Measurements from ENCODE around the gene HAGHL.
A peak's percentile ranks its signal among the peaks of the same experiment; 100 is the strongest.

Gene HAGHL

DNA sequence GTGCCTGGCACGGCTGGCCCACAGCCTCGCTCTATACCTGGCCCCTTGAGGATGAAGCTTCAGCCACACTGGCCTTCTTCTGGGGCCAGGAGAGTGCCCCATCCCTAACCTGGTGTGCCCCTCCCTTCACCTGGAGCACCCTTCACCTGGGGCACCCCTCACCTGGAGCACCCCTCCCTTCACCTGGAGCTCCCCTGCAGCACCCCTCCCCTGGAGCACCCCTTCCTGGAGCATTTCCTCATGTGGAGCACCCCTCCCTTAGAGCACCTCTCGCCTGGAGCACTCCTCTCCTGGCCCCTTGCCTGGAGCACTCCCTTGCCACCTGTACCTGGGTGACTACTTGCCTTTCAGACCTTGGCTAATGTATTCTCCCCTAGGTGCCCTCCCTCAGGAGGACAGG is 18.9 kb upstream of the HAGHL start:
- DNase-seq (ENCODE audit: low read depth) = no peak

- DNase-seq (ENCODE audit: low read depth) = no peak
Observed at GRCh38 chr16:708959-709358, 17.9 kb upstream of the HAGHL start.

GRCh38 chr16:709566-710499 is 17.1 kb upstream of the HAGHL start:
- DNase-seq (ENCODE audit: low read depth) = peak; percentile 82

- DNase-seq (ENCODE audit: low read depth) = no peak
Observed at GRCh38 chr16:710500-711075, 16.3 kb upstream of the HAGHL start.

- DNase-seq (ENCODE audit: low read depth) = no peak
Observed at GRCh38 chr16:711084-711483, 15.8 kb upstream of the HAGHL start.

DNA sequence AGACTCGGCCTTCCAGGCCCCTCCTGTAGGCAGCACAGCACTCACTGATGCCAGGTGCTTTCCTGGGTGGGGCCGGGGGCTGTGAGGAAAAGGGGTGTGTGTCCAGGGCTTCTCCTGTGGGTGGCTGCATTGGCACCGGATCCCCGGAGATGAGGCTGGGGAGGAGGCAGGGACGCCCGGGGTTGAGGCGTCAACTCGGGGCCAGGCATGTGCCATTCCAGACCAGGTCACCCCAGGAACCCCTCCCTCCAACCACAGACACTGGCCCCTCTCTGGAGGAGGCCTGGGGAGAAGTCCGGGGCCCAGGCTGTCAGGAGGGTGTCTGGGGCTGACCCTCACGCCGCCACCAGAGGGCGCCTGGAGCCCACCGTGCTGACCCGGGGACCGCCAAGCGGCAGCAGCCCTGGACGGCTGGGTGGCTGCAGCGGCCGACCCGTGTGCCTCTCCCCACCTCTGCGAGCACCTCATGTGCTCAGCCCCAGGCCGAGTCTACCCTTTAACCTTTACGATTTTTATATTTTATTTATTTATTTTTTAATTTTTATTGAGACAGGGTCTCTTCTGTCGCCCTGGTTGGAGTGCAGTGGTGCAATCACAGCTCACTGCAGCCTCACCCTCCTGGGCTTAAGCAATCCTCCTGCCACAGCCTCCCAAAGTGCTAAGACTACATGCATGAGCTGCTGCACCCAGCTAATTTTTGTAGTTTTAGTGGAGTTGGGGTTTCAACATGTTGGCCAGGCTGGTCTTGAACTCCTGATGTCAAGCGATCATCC is 15.2 kb upstream of the HAGHL start:
- DNase-seq (ENCODE audit: low read depth) = peak; percentile 52

DNA sequence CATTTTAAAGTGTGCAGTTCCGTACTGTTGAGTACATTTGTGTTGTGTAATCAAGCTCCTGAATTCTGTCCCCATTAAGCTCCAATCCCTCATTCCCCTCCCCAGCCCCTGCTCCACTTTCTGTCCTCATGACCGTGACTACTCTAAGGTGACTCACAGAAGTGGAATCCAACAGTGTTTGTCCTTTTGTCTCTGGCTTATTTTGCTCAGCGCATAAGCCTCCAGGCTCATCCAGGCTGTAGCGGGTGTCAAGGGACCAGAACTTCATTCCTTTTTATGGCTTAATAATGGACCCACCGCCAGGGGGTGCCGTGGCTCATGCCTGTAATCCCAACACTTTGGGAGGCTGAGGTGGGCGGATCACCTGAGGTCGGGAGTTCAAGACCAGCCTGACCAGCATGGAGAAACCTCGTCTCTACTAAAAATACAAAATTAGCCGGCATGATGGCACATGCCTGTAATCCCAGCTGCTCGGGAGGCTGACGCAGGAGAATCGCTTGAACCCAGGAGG is 14.1 kb upstream of the HAGHL start:
- peak; percentile 94 for DNase-seq (ENCODE audit: low read depth)

DNA sequence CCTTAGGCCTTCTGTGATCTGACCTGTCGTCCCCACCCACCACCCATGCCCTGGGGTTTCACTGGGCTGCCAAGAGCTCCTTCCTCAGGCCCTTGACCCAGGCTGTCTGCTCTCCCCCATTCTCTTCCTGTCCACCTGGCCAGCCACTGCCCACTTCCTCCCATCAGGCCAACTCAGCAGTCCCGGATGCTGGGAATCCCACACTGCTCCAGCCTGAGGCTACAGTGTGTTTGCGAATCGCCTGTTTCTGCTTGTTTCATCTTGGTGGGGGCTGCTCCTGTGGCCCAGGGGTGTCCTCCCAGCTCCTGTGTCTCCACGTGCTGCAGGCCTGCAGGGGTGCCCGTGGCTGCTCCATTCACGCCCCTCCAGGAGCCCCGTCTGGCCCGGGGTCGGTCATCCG is 12.8 kb upstream of the HAGHL start:
- DNase-seq (ENCODE audit: low read depth) = no peak

GRCh38 chr16:714558-715476 is 12.1 kb upstream of the HAGHL start, which contains the start of gene METRN:
Gene METRN (plus strand): TSS chr16:715118. CDS start chr16:715290, 172 bp downstream.
- DNase-seq (ENCODE audit: low read depth) = peak; percentile 90

DNA sequence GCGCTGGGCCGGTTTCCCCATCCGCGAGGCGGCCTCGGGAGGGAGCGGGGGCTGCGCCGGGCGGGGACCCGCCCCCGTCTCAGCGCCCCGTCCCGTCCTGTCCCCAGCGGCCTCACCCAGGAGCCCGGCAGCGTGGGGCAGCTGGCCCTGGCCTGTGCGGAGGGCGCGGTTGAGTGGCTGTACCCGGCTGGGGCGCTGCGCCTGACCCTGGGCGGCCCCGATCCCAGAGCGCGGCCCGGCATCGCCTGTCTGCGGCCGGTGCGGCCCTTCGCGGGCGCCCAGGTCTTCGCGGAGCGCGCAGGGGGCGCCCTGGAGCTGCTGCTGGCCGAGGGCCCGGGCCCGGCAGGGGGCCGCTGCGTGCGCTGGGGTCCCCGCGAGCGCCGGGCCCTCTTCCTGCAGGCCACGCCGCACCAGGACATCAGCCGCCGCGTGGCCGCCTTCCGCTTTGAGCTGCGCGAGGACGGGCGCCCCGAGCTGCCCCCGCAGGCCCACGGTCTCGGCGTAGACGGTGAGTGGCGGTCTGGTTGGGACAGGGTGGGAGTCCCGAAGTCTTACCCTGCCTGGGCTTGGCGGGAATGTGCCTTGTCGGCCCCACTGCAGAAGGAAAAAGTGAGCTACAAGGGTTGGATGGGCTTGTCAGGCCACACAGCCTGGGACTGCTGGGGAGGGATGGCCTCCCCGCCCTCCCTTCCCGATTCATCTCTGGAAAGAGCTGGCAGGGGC is 11.3 kb upstream of the HAGHL start:
- DNase-seq (ENCODE audit: low read depth) = no peak

DNA sequence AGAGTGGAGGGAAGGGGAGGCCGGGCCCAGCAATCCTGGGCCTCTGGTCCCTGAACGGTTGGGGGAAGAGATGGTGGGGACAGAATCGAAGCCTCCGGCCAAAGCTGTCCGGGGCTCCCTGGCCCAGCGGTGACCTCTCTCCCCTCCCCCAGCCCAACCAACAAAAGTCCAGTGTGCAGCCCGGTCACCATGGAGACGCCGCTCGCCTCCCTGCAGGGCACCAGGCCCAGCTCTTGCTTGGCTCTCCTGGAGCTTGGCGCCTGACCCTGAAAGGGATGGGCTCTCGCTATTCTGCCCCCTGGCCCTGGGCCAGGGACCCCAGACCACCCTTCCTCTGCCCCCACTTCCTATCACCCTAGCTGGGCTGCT is 10.7 kb upstream of the HAGHL start:
- peak; percentile 49 for DNase-seq (ENCODE audit: low read depth)

GRCh38 chr16:716768-717325 is 10.1 kb upstream of the HAGHL start:
- DNase-seq (ENCODE audit: low read depth) = no peak

DNA sequence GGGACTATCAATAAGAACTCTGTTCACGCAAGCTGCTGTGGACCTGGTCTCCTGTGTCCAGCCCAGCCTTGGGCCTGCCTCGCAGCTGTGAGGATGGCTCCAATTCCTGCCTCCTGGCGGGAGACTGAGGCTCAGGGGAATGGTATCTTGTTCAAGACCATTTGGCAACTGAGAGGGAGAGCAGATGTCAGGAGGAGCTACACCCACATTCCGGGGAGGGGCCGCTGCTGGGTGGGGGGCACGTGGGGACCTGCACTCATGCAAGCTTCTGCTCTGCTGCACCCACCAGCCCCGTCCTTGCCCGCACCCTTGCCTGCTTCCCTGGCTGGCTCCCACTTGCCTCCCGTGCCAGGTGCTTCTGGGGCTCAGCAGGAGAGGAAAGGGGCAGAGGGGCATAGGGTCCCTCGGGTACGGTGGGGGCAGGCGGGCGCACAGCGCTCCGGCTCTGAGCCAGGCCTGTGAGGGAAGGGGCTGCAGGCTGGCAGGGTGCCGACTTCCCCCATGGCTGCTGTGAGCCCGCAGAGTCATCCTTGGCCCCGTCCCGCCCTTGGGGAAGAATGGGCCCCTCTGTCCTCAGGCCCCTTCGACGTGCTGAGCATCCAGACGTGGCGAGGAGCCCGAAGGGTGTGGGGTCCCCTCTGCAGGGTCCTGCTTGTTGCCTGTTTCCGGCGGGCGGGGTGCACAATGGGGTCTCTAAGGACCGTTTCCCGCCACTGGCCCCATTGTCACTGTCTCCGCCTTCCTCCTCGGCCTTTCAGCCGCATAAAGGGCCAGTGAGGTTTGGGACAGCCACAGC is 9.3 kb upstream of the HAGHL start:
- DNase-seq (ENCODE audit: low read depth) = no peak

DNA sequence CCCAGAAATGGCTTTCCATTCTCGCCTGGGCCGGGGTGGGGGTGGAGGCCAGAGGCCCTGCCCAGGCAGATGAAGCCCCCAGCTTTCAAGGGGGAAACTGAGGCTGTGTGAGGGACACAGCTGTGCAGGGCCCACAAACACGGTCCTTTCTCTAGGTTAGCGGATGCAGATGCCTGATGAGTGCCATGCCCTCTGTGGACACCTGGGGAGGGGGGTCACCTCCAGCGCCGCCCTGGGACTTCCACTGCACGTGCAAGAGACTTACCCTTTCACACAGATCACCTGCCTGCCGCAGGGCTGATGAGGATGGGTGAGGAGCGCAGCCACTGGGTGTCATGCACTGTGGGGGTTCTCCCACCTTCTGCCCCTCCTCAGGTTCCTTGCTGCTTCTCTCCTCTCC is 8.5 kb upstream of the HAGHL start:
- no peak for DNase-seq (ENCODE audit: low read depth)

GRCh38 chr16:718922-719321 is 8.0 kb upstream of the HAGHL start:
- DNase-seq (ENCODE audit: low read depth) = no peak

GRCh38 chr16:719815-720446 is 7.0 kb upstream of the HAGHL start:
- no peak for DNase-seq (ENCODE audit: low read depth)

GRCh38 chr16:720447-720989 is 6.4 kb upstream of the HAGHL start:
- DNase-seq (ENCODE audit: low read depth) = peak; percentile 62

- DNase-seq (ENCODE audit: low read depth) = peak; percentile 76
Observed at GRCh38 chr16:720990-721764, 5.7 kb upstream of the HAGHL start, which contains the start of gene ANTKMT. Gene ANTKMT (plus strand): TSS chr16:721146. CDS start chr16:721275, 129 bp downstream.
